ENCODE measurements around the gene PLVAP.

DNA sequence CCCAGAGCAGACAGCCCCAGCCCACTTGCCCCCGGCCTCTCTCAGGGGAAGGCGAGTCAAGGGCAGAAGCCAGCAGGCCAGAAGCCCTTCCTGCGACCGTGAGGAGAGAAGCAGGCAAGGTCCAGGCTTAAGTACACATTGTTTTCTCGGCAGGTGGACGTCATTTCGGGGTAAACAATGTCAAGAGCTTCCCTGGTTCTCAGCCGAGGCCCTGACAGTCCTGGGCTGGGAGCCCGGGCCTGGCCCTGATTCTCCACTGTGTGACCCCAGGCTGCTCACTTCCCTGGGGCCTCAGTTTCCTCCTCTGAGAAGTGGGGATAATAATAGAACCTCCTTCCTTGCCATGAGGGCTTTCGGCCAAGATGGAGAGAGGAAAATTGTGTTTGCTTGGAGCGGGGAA, 19.4 kb downstream of the PLVAP start:
- TF ChIP-seq CTCF (conservative IDR thresholded peaks at IDR 0.05; ENCODE audit: low read depth in 2 of 2), result no peak
- no peak for TF ChIP-seq EZH2 (IDR thresholded peaks at IDR 0.05; ENCODE audit: low read depth, unreplicated experiment)
- TF ChIP-seq, protein P1, sequence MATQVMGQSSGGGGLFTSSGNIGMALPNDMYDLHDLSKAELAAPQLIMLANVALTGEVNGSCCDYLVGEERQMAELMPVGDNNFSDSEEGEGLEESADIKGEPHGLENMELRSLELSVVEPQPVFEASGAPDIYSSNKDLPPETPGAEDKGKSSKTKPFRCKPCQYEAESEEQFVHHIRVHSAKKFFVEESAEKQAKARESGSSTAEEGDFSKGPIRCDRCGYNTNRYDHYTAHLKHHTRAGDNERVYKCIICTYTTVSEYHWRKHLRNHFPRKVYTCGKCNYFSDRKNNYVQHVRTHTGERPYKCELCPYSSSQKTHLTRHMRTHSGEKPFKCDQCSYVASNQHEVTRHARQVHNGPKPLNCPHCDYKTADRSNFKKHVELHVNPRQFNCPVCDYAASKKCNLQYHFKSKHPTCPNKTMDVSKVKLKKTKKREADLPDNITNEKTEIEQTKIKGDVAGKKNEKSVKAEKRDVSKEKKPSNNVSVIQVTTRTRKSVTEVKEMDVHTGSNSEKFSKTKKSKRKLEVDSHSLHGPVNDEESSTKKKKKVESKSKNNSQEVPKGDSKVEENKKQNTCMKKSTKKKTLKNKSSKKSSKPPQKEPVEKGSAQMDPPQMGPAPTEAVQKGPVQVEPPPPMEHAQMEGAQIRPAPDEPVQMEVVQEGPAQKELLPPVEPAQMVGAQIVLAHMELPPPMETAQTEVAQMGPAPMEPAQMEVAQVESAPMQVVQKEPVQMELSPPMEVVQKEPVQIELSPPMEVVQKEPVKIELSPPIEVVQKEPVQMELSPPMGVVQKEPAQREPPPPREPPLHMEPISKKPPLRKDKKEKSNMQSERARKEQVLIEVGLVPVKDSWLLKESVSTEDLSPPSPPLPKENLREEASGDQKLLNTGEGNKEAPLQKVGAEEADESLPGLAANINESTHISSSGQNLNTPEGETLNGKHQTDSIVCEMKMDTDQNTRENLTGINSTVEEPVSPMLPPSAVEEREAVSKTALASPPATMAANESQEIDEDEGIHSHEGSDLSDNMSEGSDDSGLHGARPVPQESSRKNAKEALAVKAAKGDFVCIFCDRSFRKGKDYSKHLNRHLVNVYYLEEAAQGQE (IDR thresholded peaks at IDR 0.05; ENCODE audit: unreplicated experiment), result no peak
- no peak for TF ChIP-seq ZNF114 (CRISPR knock-in tag; IDR thresholded peaks at IDR 0.05)
- TF ChIP-seq, protein P2, sequence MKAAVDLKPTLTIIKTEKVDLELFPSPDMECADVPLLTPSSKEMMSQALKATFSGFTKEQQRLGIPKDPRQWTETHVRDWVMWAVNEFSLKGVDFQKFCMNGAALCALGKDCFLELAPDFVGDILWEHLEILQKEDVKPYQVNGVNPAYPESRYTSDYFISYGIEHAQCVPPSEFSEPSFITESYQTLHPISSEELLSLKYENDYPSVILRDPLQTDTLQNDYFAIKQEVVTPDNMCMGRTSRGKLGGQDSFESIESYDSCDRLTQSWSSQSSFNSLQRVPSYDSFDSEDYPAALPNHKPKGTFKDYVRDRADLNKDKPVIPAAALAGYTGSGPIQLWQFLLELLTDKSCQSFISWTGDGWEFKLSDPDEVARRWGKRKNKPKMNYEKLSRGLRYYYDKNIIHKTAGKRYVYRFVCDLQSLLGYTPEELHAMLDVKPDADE (IDR thresholded peaks at IDR 0.05), result no peak
- no peak for TF ChIP-seq POLR2AphosphoS5 (IDR thresholded peaks at IDR 0.05; ENCODE audit: low read depth)
- TF ChIP-seq JUNB (IDR thresholded peaks at IDR 0.05; ENCODE audit: unreplicated experiment), result no peak
- TF ChIP-seq EZH2phosphoT487 (IDR thresholded peaks at IDR 0.05; ENCODE audit: unreplicated experiment), result no peak
- no peak for TF ChIP-seq ZNF331 (CRISPR knock-in tag; IDR thresholded peaks at IDR 0.05; ENCODE audit: low read depth)
